NCI-H2107 treated with DMSO at 0.1 percent for 48 hours (cell line): Measurements from ENCODE around the gene LMNA.

Experiments used
- DNase-seq: peaks from one replicate; lab custom pipeline; 2025; ENCODE audit not compliant: unreplicated experiment; lab: John Stamatoyannopoulos, UW

Gene LMNA

GRCh38 chr1:156136970-156137483 is 22.5 kb downstream of the LMNA start:
- DNase-seq, result no peak

GRCh38 chr1:156138458-156138867 is 24.0 kb downstream of the LMNA start:
- DNase-seq, result no peak

- no peak for DNase-seq
These were observed 26.6 kb downstream of the LMNA start for GRCh38 chr1:156140879-156141707.

GRCh38 chr1:156143765-156144489 is 29.4 kb downstream of the LMNA start:
- DNase-seq, result no peak

GRCh38 chr1:156144742-156145141 is 30.2 kb downstream of the LMNA start:
- DNase-seq, result no peak

- DNase-seq, result no peak
These were observed 31.1 kb downstream of the LMNA start for GRCh38 chr1:156145650-156146019.

- peak; percentile 98 for DNase-seq
These were observed 31.7 kb downstream of the LMNA start for GRCh38 chr1:156146020-156146768.

GRCh38 chr1:156146769-156147405 is 32.4 kb downstream of the LMNA start:
- no peak for DNase-seq

GRCh38 chr1:156148216-156148615 is 33.7 kb downstream of the LMNA start:
- DNase-seq, result no peak

- no peak for DNase-seq
These were observed 35.1 kb downstream of the LMNA start for GRCh38 chr1:156149374-156150332.

GRCh38 chr1:156150333-156151011 is 36.0 kb downstream of the LMNA start:
- DNase-seq, result no peak

- DNase-seq, result no peak
These were observed 36.7 kb downstream of the LMNA start for GRCh38 chr1:156151093-156151688.

GRCh38 chr1:156152628-156153027 is 38.1 kb downstream of the LMNA start:
- DNase-seq, result no peak

- DNase-seq, result no peak
These were observed 38.9 kb downstream of the LMNA start, which contains the start of gene SEMA4A for GRCh38 chr1:156153362-156153761. TSS of gene SEMA4A (plus strand) at chr1:156153585. CDS start at chr1:156154579, 994 bp downstream.

- DNase-seq, result no peak
These were observed 39.8 kb downstream of the LMNA start for GRCh38 chr1:156154317-156154749.

- no peak for DNase-seq
These were observed 41.4 kb downstream of the LMNA start for GRCh38 chr1:156155756-156156510.

GRCh38 chr1:156157506-156157905 is 43.0 kb downstream of the LMNA start:
- no peak for DNase-seq

- DNase-seq, result no peak
These were observed 43.5 kb downstream of the LMNA start for GRCh38 chr1:156157966-156158365.
